ENCODE data around the gene HS3ST5. TPM values are rescaled to one million over a fixed set of nuclear protein-coding genes. Genes with fewer than 3 reads are reported as not detected.

The HS3ST5 gene
- total RNA-seq, 1 donor from 2014 or later: 0.11 TPM

GRCh38 chr6:114301596-114302219, 41.1 kb downstream of the HS3ST5 start:
- DNase-seq (ENCODE audit: extremely low spot score, unreplicated experiment): no peak
- H3K4me1 Mint-ChIP-seq (ENCODE audit: unreplicated experiment): no peaks in the 10 kb centered on the region
- H3K9me3 Mint-ChIP-seq (ENCODE audit: unreplicated experiment): peaks cover 5% of the 10 kb centered on the region
- H3K36me3 Mint-ChIP-seq (ENCODE audit: unreplicated experiment): no peaks in the 10 kb centered on the region
- TF ChIP-seq CTCF (IDR thresholded peaks at IDR 0.05): no peak
- no peaks in the 10 kb centered on the region for H3K27me3 Mint-ChIP-seq (ENCODE audit: unreplicated experiment)
- H3K27ac Mint-ChIP-seq (ENCODE audit: unreplicated experiment): no peak overlapping the region
- no peak overlapping the region for H3K4me3 Mint-ChIP-seq (ENCODE audit: unreplicated experiment)

- Mint-ChIP-seq H3K27ac (ENCODE audit: unreplicated experiment) (no peak overlapping the region), H3K9me3 (ENCODE audit: unreplicated experiment) (peaks cover 5% of the 10 kb centered on the region), H3K4me3 (ENCODE audit: unreplicated experiment) (no peak overlapping the region), H3K36me3 (ENCODE audit: unreplicated experiment) (no peaks in the 10 kb centered on the region), H3K27me3 (ENCODE audit: unreplicated experiment) (no peaks in the 10 kb centered on the region), H3K4me1 (ENCODE audit: unreplicated experiment) (no peaks in the 10 kb centered on the region)
- no peak for DNase-seq (ENCODE audit: extremely low spot score, unreplicated experiment)
- no peak for TF ChIP-seq CTCF (IDR thresholded peaks at IDR 0.05)
Measured at GRCh38 chr6:114297135-114297534, 45.7 kb downstream of the HS3ST5 start.

GRCh38 chr6:114292431-114292830, 50.4 kb downstream of the HS3ST5 start:
- Mint-ChIP-seq H3K4me3 (ENCODE audit: unreplicated experiment) (no peak overlapping the region), H3K9me3 (ENCODE audit: unreplicated experiment) (no peaks in the 10 kb centered on the region), H3K36me3 (ENCODE audit: unreplicated experiment) (no peaks in the 10 kb centered on the region), H3K4me1 (ENCODE audit: unreplicated experiment) (no peaks in the 10 kb centered on the region), H3K27ac (ENCODE audit: unreplicated experiment) (no peak overlapping the region), H3K27me3 (ENCODE audit: unreplicated experiment) (no peaks in the 10 kb centered on the region)
- DNase-seq (ENCODE audit: extremely low spot score, unreplicated experiment): no peak
- no peak for TF ChIP-seq CTCF (IDR thresholded peaks at IDR 0.05)

GRCh38 chr6:114291428-114291827, 51.4 kb downstream of the HS3ST5 start:
- H3K4me3 Mint-ChIP-seq (ENCODE audit: unreplicated experiment): no peak overlapping the region
- H3K27ac Mint-ChIP-seq (ENCODE audit: unreplicated experiment): no peak overlapping the region
- H3K27me3 Mint-ChIP-seq (ENCODE audit: unreplicated experiment): no peaks in the 10 kb centered on the region
- TF ChIP-seq CTCF (IDR thresholded peaks at IDR 0.05): no peak
- H3K36me3 Mint-ChIP-seq (ENCODE audit: unreplicated experiment): no peaks in the 10 kb centered on the region
- no peaks in the 10 kb centered on the region for H3K9me3 Mint-ChIP-seq (ENCODE audit: unreplicated experiment)
- no peak for DNase-seq (ENCODE audit: extremely low spot score, unreplicated experiment)
- no peaks in the 10 kb centered on the region for H3K4me1 Mint-ChIP-seq (ENCODE audit: unreplicated experiment)

- H3K4me3 Mint-ChIP-seq (ENCODE audit: unreplicated experiment): no peak overlapping the region
- H3K4me1 Mint-ChIP-seq (ENCODE audit: unreplicated experiment): no peaks in the 10 kb centered on the region
- no peaks in the 10 kb centered on the region for H3K9me3 Mint-ChIP-seq (ENCODE audit: unreplicated experiment)
- no peaks in the 10 kb centered on the region for H3K36me3 Mint-ChIP-seq (ENCODE audit: unreplicated experiment)
- TF ChIP-seq CTCF (IDR thresholded peaks at IDR 0.05): no peak
- no peak overlapping the region for H3K27ac Mint-ChIP-seq (ENCODE audit: unreplicated experiment)
- no peaks in the 10 kb centered on the region for H3K27me3 Mint-ChIP-seq (ENCODE audit: unreplicated experiment)
- no peak for DNase-seq (ENCODE audit: extremely low spot score, unreplicated experiment)
Measured at GRCh38 chr6:114290864-114291263, 52.0 kb downstream of the HS3ST5 start.

Measured in osteocyte (in vitro differentiated cells).